Type B pancreatic cell (in vitro differentiated cells): Measurements from ENCODE around the gene HPX. TPM values are rescaled to one million over a fixed set of nuclear protein-coding genes. Genes with fewer than 3 reads are reported as not detected.

Source experiments
- DNase-seq: peaks from one replicate; pipeline ENCODE4 v3.0.0; 2021; ENCODE audit warnings: mixed read lengths; ENCODE audit not compliant: unreplicated experiment; ENCODE audit errors: extremely low spot score
- H3K27ac Mint-ChIP-seq: 2 replicates; pipeline ENCODE4 v1.8.0; 2021; ENCODE audit warnings: mild to moderate bottlenecking, mixed read lengths
- H3K27me3 Mint-ChIP-seq: 2 replicates; pipeline ENCODE4 v1.8.0; 2021; ENCODE audit warnings: mixed read lengths
- H3K36me3 Mint-ChIP-seq: 2 replicates; pipeline ENCODE4 v1.8.0; 2021; ENCODE audit warnings: mixed read lengths
- H3K4me1 Mint-ChIP-seq: one replicate; pipeline ENCODE4 v1.8.0; 2021; ENCODE audit warnings: mixed read lengths; ENCODE audit not compliant: unreplicated experiment
- H3K4me3 Mint-ChIP-seq: 2 replicates; pipeline ENCODE4 v1.8.0; 2021; ENCODE audit warnings: mild to moderate bottlenecking, mixed read lengths
- H3K9me3 Mint-ChIP-seq: 2 replicates; pipeline ENCODE4 v1.8.0; 2021; ENCODE audit warnings: mixed read lengths
- total RNA-seq: library from RNA; stranded (reverse); gene quantifications from 2 replicates; pipeline ENCODE4 v1.2.1, GENCODE V29; 2021; ENCODE audit warnings: low replicate concordance
- TF ChIP-seq, protein P1 (sequence below): fragments of 200-600 bp; sonication (generic); conservative IDR thresholded peaks from 2 replicates; pipeline ENCODE4 v1.5.0; 2021; ENCODE audit warnings: antibody characterized with exemption, mild to moderate bottlenecking

Gene HPX
- total RNA-seq, 1 donor from 2014 or later = 1.9 TPM

DNA sequence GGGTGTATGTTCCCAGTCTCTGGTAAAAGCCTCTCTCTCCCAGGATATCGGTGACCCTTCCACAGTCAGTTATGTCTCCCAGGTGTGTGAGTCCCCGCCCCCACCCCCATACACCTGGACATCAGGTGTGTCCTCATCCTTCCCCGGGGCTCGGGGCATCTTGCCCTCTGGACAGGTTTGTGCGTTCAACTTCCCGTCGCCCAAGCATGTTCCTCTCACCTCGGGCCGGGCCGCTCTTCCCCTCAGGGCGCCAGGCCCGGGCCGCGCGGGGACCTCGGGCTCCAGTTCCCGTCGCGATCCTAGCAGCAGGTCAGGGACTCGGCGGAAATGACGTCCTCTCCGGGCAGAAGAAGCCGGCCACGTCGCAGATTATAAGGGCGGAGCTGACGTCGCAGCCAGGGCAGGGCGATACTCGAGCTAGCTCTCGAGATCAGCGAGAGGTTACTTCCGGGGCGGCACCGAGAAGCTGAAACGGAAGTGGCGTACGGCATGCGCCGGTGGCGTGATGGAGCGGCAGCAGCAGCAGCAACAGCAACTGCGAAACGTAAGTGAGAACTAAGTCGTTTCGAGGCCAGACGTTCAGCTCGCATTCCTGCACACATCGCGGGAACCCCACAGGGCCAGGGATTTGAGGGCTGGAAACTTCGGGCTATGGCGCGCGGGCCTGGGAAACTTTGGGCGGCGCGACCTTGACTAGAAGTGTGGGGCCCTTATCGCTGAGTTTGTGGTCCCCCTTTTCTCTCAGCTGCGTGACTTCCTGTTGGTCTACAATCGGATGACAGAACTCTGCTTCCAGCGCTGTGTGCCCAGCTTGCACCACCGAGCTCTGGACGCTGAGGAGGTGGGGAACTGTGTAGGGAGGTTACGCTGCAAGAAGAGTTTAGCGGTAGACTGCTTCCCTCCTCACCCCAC, 40.5 kb upstream of the HPX start, which contains the start of the genes ARFIP2 and TIMM10B:
Gene ARFIP2 (minus strand): TSS at position 320 of the 912 bp plus-strand sequence. CDS start 910 bp downstream, outside the sequence.
Gene TIMM10B (plus strand): TSS at position 490 of the 912 bp plus-strand sequence. CDS start 16 bp downstream, at position 506.
- H3K4me3 Mint-ChIP-seq = peak within 1 kb of the TSS; percentile 98
- no peaks in the 10 kb centered on the region for H3K27me3 Mint-ChIP-seq
- peaks cover 23% of the 10 kb centered on the region for H3K4me1 Mint-ChIP-seq
- peak within 1 kb of the TSS; percentile 99 for H3K27ac Mint-ChIP-seq
- peaks cover 25% of the 10 kb centered on the region for H3K36me3 Mint-ChIP-seq
- H3K9me3 Mint-ChIP-seq = no peaks in the 10 kb centered on the region
- TF ChIP-seq, protein P1, sequence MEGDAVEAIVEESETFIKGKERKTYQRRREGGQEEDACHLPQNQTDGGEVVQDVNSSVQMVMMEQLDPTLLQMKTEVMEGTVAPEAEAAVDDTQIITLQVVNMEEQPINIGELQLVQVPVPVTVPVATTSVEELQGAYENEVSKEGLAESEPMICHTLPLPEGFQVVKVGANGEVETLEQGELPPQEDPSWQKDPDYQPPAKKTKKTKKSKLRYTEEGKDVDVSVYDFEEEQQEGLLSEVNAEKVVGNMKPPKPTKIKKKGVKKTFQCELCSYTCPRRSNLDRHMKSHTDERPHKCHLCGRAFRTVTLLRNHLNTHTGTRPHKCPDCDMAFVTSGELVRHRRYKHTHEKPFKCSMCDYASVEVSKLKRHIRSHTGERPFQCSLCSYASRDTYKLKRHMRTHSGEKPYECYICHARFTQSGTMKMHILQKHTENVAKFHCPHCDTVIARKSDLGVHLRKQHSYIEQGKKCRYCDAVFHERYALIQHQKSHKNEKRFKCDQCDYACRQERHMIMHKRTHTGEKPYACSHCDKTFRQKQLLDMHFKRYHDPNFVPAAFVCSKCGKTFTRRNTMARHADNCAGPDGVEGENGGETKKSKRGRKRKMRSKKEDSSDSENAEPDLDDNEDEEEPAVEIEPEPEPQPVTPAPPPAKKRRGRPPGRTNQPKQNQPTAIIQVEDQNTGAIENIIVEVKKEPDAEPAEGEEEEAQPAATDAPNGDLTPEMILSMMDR = no peak
- peak; percentile 96 for DNase-seq

DNA sequence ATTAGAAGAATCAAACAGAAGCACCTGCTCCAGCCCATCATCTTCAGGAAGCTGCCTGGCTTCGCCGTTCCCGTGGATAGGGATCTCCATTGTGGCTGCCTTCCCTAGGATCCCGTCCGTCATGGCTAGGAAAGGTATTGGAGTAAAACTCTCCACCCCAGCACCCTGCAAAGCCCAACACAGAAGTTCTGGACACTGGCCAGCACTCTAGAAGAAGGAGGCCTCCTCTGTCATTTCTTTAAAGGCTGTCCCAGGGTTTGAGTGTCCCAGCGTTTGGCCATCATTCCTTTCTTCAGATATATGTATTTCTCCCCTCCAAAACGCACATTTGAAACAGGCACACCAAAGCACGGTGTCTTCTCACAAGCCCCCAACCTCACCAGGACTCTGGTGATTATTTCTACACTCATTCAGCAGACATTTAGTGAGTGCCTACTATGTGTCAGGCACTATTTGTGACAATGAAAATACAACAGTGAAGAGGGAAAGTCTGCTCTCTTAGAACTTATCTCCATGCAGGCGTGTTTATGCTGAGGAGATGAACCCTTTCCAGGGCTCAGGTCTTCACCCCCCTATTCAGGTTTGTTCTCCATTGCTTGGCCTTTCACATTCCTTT, 39.6 kb upstream of the HPX start:
- peak overlapping the region; percentile 99 for H3K27ac Mint-ChIP-seq
- TF ChIP-seq, protein P1 = no peak
- no peaks in the 10 kb centered on the region for H3K9me3 Mint-ChIP-seq
- DNase-seq = no peak
- peak overlapping the region; percentile 98 for H3K4me3 Mint-ChIP-seq
- H3K36me3 Mint-ChIP-seq = peaks cover 25% of the 10 kb centered on the region
- H3K27me3 Mint-ChIP-seq = no peaks in the 10 kb centered on the region
- peaks cover 27% of the 10 kb centered on the region for H3K4me1 Mint-ChIP-seq

DNA sequence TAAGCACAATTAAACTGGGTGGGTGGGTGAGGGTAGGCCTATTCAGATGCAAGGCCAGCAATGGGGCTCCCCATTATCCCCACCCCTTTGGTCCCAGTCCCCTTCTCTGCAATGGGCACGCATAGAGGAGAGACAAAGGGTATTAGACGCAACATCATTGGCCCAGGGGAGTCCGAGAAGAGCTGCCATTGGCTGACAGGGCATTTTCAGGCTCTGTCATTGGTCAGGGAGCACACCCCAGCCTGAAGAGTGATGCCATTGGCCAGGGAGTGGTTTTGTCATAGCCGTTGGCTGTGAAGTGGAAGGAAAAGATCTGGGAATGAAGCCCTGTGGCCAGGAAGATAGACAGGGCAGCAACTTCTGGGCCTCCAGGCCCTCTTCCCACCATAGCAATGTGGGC, 35.8 kb upstream of the HPX start:
- TF ChIP-seq, protein P1 = no peak
- Mint-ChIP-seq H3K36me3 (peaks cover 10% of the 10 kb centered on the region), H3K9me3 (no peaks in the 10 kb centered on the region), H3K4me1 (peaks cover 29% of the 10 kb centered on the region), H3K4me3 (no peak overlapping the region), H3K27ac (peak overlapping the region; percentile 72), H3K27me3 (no peaks in the 10 kb centered on the region)
- DNase-seq = no peak

DNA sequence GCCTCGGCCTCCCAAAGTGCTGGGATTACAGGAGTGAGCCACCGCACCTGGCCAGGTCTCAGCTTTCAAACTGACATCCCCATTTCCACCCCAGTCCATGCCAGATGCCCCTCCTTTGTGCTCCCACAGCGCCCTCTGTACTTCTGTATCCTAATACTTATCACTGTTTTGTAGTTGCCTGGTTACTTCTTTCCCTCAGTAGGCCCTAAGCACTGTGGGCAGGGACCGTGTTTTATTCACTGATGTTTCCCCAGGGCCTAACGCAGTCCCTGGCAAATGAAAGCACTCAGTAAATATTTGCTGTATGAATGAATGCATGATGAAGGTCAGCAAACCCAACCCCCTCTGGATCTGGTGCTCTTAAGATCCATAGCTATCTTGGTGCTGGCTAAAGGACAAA, 35.1 kb upstream of the HPX start:
- DNase-seq = no peak
- Mint-ChIP-seq H3K4me1 (peaks cover 32% of the 10 kb centered on the region), H3K27me3 (no peaks in the 10 kb centered on the region), H3K36me3 (peaks cover 6% of the 10 kb centered on the region), H3K9me3 (no peaks in the 10 kb centered on the region), H3K27ac (peak overlapping the region; percentile 85), H3K4me3 (peak overlapping the region; percentile 70)
- TF ChIP-seq, protein P1 = no peak

DNA sequence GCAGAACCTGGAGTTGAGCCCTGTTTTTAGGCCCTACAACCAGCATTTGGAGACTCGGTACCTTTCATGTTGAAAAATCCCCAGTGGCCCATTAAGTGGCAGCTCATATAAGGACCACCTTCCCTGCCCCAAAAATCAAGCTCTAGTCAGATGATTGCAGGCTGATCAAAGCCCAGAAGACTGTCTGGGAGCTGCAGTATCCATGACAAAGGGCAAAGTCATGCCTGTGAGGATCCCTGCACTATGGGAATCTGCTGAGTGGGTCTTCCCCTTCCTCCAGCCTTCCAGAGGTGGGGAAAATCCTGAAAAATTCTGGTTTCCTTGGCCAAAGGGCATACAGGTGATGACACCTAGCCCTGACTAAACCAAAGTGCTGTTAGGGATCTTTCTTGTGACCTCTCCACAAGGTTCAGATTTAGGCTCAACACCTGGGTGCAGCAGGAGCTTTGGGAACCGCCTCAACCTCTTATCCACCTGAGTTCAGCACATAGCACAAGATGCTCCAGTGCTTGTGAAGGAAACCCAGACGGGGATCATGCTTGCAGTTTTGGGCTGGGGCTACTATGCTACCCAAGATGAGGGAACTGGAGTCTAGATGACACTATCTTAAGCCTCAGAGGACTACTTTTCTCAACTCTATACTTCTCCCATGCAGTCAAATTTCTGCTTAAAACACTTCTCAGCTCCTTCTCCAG, 34.2 kb upstream of the HPX start:
- Mint-ChIP-seq H3K27me3 (no peaks in the 10 kb centered on the region), H3K27ac (peak overlapping the region; percentile 85), H3K4me3 (peak overlapping the region; percentile 90), H3K9me3 (no peaks in the 10 kb centered on the region), H3K4me1 (peaks cover 24% of the 10 kb centered on the region), H3K36me3 (peaks cover 6% of the 10 kb centered on the region)
- TF ChIP-seq, protein P1 = no peak
- DNase-seq = no peak
